SK-N-MC (cell line): ENCODE measurements around the gene CASZ1.

Experiments
- DNase-seq: peaks from one replicate; pipeline ENCODE4 v3.0.0-alpha.2; 2011; ENCODE audit warnings: low read depth, low spot score
- H3K27ac ChIP-seq: fragments of 200-600 bp; sonication (generic); 2 replicates; pipeline ENCODE4 v1.5.1; 2016; ENCODE audit warnings: mixed run types
- H3K36me3 ChIP-seq: fragments of 200-600 bp; sonication (generic); 2 replicates; pipeline ENCODE4 v1.6.1; 2017; ENCODE audit warnings: antibody characterized with exemption, low read length, mixed read lengths; ENCODE audit not compliant: insufficient read depth
- H3K4me3 ChIP-seq: fragments of 200-600 bp; sonication (generic); 2 replicates; pipeline ENCODE4 v1.5.1; 2016
- H3K9ac ChIP-seq: fragments of 200-600 bp; sonication (generic); 2 replicates; pipeline ENCODE4 v1.8.0; 2017; ENCODE audit warnings: mixed run types, mixed read lengths; ENCODE audit not compliant: insufficient read length
- H3K9me3 ChIP-seq: fragments of 200-600 bp; sonication (generic); 2 replicates; pipeline ENCODE4 v1.6.1; 2017; ENCODE audit warnings: low read depth, mild to moderate bottlenecking, antibody characterized with exemption, low read length, moderate library complexity, mixed read lengths
- EZH2 ChIP-seq: fragments of 200-600 bp; sonication (generic); IDR thresholded peaks from one replicate; pipeline ENCODE4 v1.6.1; 2017; ENCODE audit warnings: antibody characterized with exemption
- FOXP2 ChIP-seq: optimal IDR thresholded peaks from 2 replicates; pipeline ENCODE3; 2011; ENCODE audit warnings: mild to moderate bottlenecking, moderate library complexity; ENCODE audit not compliant: insufficient read depth; ENCODE audit errors: extremely low read length, control extremely low read depth
- POLR2AphosphoS5 ChIP-seq: IDR thresholded peaks from 2 replicates; pipeline ENCODE4 v1.6.1; 2012; ENCODE audit warnings: mild to moderate bottlenecking, low read depth, low read length, borderline replicate concordance

The CASZ1 gene

DNA sequence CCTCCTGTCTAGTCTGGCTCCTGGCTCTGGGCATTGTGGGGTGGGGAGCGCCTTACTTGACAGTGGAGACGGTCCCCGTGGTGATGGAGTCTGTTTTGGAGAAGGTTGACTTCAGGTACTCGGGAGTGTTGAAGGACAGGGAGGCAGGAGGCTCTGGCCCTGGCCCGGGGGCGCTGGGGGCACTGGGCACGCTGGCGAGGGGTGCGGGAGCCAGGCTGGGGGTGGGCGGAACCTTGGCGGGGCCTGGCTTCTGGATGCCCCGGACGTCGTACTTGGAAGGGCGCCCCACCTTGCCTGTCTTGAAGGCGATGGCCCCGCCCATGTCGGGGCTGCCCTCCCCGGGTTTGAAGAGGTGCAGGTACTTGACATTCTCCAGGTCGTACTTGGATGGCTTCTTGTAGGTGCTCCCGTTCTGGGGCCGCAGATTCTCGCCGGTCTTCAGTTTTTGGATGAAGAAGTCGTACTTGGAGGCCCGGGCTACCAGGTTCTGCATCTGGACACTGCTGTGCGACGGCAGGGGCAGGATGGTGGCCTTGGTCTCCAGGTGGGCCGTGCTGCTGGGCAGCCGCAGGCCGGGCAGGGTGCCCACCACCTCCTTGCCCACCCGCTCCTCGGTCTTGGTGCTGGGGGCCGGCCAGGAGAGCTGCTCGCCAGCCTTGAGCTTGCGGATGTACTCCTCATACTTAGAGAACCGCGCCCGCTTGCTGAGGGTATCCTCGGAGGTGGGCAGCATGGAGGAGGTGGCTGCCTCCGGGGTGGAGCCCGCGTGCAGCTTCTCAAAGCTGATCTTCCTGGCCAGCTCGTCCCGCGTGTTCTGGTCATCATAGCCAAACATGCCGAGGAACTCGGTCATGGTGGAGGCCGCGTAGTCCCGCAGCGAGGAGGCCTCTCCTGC is 136.6 kb downstream of the CASZ1 start:
- H3K4me3 ChIP-seq: no peak overlapping the region
- TF ChIP-seq EZH2 (no peak), FOXP2 (no peak), POLR2AphosphoS5 (no peak)
- no peak for DNase-seq
- no peak overlapping the region for H3K27ac ChIP-seq
- H3K9ac ChIP-seq: no peak overlapping the region
- no peaks in the 10 kb centered on the region for H3K36me3 ChIP-seq
- H3K9me3 ChIP-seq: no peaks in the 10 kb centered on the region

DNA sequence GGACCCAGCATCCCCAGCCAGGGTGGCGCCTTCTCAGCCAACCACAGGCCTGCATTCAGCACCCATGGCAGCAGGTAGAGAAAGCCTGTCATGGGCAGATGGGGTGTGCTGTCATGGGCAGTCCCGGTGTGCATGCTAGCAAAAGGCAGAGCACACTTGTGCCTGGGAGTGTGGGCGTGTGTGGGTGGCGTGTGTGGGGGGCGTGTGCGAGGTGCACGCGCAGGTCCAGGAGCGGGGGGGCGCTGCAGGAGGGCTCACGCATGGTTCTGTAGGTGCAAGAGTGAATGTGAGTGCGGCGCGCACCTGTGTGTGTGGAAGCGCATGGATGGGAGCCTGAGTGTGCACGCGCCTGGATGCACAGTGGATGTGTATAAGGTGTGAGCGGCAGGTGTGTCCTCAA is 137.2 kb downstream of the CASZ1 start:
- Histone ChIP-seq H3K27ac (no peak overlapping the region), H3K4me3 (no peak overlapping the region), H3K9ac (no peak overlapping the region), H3K36me3 (no peaks in the 10 kb centered on the region), H3K9me3 (no peaks in the 10 kb centered on the region)
- DNase-seq: no peak
- TF ChIP-seq FOXP2: no peak
- no peak for TF ChIP-seq EZH2
- no peak for TF ChIP-seq POLR2AphosphoS5

DNA sequence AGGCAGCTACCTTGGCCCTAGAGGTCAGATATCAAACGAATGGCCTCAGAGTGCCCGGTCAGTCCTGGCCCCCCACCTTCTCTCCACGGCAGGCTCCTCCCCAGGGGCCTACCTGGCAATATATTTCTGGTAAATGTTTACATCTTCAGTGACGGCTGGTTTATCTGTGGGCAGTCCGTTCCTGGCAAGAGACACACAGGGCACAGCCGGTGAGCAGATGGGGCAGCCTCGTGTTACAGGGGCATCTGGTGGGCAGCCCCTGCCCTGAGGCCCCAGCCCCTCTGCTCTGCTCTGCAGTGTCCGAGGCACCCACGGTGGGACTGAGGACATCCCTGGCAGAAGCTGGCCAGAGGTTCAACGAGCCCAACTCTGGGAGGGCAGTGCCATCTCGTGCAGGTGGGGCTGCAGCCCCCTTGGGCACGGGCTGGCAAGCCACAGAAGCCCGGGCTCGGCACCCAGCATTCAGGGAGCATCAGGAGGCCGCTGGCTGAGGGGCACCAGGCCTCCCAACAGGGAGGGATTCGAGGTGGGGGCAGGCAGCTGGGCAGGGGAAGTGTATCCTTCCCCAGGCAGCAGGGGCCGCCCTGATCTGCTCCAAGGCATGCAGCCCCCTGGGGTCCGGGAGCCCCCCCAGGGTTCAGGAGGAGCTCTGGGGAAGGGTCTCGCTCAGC is 137.9 kb downstream of the CASZ1 start:
- H3K9me3 ChIP-seq: no peaks in the 10 kb centered on the region
- DNase-seq: no peak
- H3K27ac ChIP-seq: no peak overlapping the region
- no peak overlapping the region for H3K4me3 ChIP-seq
- H3K36me3 ChIP-seq: no peaks in the 10 kb centered on the region
- no peak for TF ChIP-seq POLR2AphosphoS5
- no peak for TF ChIP-seq EZH2
- TF ChIP-seq FOXP2: no peak
- no peak overlapping the region for H3K9ac ChIP-seq

DNA sequence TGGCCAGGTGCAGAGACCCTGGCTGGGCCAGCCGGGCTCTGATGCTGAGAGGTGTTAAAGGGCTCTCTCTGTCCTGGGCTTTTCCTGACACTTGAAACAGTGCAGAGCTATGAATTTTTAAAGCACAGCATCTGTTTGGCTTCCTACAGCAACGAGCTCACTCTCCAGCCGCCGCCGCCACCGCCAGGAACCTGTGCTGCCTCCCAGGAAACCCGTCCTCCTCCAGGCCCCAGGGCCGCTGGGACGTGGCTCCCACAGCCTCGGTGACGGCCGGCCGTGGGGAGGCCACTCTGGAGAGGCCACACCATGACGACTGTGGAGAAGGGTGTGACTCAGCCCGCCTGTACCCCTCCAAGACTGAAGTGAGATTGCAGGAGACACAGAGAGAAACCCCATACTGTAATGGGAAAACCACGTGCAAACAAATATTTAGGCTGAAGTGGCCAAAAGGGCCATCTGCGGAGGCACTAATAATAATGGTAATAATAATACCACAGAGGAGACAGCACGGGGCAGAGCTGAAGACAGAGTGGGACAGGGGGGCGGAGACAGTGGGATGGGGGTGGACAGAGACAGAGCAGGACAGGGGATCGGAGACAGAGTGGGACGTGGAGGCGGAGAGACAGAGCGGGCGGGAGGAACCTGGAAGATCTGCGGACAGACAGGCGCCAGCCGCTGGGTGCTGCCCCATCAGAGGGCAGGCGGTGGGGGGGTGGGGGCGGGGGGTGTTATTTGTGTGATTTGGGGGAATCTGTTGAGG is 139.2 kb downstream of the CASZ1 start:
- H3K27ac ChIP-seq: no peak overlapping the region
- no peaks in the 10 kb centered on the region for H3K36me3 ChIP-seq
- TF ChIP-seq EZH2 (no peak), POLR2AphosphoS5 (no peak), FOXP2 (no peak)

DNA sequence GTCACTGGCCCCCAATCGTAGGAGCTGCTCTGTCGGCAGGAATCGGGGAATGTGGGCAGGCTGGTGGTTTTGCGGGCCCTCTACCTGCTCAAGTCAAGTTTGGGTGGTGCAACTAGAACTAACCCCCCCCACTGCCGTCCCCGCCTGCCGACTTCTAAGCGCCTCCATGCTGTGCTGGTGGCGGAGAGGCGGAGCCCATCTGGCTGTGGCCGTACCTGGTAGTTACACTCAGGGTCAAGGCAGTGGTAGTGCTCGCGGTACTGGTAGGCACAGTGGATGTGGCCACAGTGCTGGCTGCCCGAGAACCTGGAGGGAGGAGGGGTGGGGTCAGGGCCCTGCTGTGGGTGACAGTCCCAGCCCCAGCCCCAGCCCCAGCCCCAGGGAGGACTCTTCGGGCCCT is 140.0 kb downstream of the CASZ1 start:
- Histone ChIP-seq H3K4me3 (no peak overlapping the region), H3K27ac (no peak overlapping the region), H3K36me3 (no peaks in the 10 kb centered on the region), H3K9me3 (no peaks in the 10 kb centered on the region), H3K9ac (no peak overlapping the region)
- DNase-seq: no peak
- no peak for TF ChIP-seq FOXP2
- TF ChIP-seq EZH2: no peak
- no peak for TF ChIP-seq POLR2AphosphoS5

More for the DNA sequence above, 139.2 kb downstream of the CASZ1 start:
- Histone ChIP-seq H3K4me3 (no peak overlapping the region), H3K9me3 (no peaks in the 10 kb centered on the region), H3K9ac (no peak overlapping the region)
- DNase-seq: no peak

DNA sequence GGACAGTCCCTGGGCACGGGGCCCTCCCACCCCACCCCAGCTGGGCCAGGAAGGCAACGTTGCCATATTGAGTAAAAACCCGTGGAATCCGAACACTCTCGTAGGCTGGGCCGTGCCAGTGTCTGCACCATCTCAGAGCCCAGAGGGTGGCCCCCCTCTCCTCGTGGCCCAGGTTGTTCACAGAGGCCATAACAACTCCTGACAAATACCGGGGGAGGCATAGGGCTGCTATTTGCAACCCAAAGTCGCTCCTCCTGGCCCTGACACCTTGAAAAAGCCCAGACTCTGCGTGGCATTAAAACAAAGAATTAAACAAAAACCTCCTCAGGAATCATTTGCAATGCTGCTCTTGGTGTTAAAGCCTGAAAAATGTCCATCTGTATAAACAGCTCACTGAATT is 141.4 kb downstream of the CASZ1 start:
- Histone ChIP-seq H3K4me3 (no peak overlapping the region), H3K27ac (no peak overlapping the region), H3K9me3 (no peaks in the 10 kb centered on the region), H3K9ac (no peak overlapping the region), H3K36me3 (no peaks in the 10 kb centered on the region)
- no peak for DNase-seq
- TF ChIP-seq FOXP2 (no peak), EZH2 (no peak), POLR2AphosphoS5 (no peak)

DNA sequence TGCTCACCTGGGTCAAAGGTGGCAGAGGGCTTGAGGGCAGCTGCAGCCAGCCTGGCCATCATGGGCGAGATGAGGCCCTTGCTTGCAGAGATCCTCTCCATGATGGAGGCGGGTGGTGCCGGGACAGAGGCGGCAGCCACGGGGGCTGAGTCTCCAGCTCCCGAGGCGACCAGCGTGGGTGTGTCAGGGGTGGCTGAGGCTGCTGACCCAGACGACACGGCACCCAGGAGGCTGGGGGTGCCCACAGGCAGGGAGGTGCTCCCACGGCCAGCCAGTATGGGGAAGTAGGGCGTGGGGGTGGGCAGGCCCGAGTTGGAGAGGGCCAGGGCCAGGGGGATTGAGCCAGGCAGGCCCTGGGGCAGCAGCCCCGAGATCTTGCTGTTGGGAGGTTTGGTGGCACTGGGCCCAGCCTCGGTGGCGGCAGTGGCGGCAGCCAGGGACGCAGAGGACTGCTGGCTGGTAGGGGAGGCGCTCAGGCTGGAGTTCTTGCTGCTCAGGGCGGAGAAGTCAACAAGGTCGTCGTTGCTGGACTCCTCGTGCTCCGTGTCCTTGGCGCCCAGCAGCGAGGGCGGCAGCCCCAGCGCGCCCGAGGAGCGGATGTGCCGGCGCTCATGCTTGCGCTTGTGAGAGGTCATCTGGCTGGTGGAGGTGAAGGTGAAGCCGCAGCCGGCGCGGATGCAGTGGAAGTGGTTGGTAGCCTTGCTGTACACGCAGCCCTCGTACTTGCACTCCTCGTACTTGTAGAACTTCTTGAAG is 142.9 kb downstream of the CASZ1 start:
- H3K9ac ChIP-seq: no peak overlapping the region
- no peak overlapping the region for H3K27ac ChIP-seq
- no peak for DNase-seq
- no peak overlapping the region for H3K4me3 ChIP-seq
- no peaks in the 10 kb centered on the region for H3K36me3 ChIP-seq
- no peak for TF ChIP-seq POLR2AphosphoS5
- TF ChIP-seq FOXP2: no peak
- TF ChIP-seq EZH2: no peak
- no peaks in the 10 kb centered on the region for H3K9me3 ChIP-seq

DNA sequence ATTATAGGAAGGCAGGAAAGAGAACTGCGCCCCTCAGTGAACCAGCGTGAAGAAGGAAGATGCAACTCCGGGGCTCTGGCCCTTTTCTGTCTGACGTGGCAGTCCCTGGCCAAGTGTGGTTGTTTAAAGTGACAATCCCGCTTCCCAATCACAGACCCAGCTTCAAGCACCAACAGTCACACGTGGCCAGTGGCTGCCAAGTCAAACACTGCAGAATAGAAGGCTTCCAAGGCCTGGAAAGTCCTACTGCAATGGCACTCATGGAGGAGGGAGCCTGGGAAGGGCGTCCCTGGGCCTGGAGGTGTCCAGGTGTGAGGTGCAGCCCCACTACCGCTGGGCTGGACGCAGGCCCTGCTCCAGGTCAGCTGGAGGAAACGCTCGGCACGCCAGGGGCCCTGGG is 143.8 kb downstream of the CASZ1 start:
- Histone ChIP-seq H3K4me3 (no peak overlapping the region), H3K27ac (no peak overlapping the region), H3K36me3 (no peaks in the 10 kb centered on the region), H3K9ac (no peak overlapping the region), H3K9me3 (no peaks in the 10 kb centered on the region)
- DNase-seq: no peak
- TF ChIP-seq EZH2 (no peak), FOXP2 (no peak), POLR2AphosphoS5 (no peak)
